Hepatocyte (in vitro differentiated cells): ENCODE measurements around the gene CACNB4. TPM values are rescaled to one million over a fixed set of nuclear protein-coding genes. Genes with fewer than 3 reads are reported as not detected.

Experiments
- DNase-seq: peaks from one replicate; pipeline ENCODE4 v3.0.0-alpha.2; 2016; ENCODE audit warnings: low spot score
- H2AFZ ChIP-seq: fragments of 200-600 bp; sonication (generic); 2 replicates; pipeline ENCODE4 v1.6.0; 2016; ENCODE audit warnings: antibody characterized with exemption, mild to moderate bottlenecking
- H3K27ac ChIP-seq: fragments of 200-600 bp; sonication (generic); 2 replicates; pipeline ENCODE4 v1.5.1; 2016; ENCODE audit warnings: mild to moderate bottlenecking
- H3K27me3 ChIP-seq: fragments of 200-600 bp; sonication (generic); 2 replicates; pipeline ENCODE4 v1.6.1; 2016
- H3K36me3 ChIP-seq: fragments of 200-600 bp; sonication (generic); replicated peaks from 2 replicates; pipeline ENCODE4 v1.5.1; 2016; ENCODE audit warnings: low read depth; ENCODE audit not compliant: insufficient read depth
- H3K4me1 ChIP-seq: fragments of 200-600 bp; sonication (generic); 2 replicates; pipeline ENCODE4 v1.5.1; 2016; ENCODE audit warnings: mild to moderate bottlenecking, moderate library complexity; ENCODE audit not compliant: insufficient read depth
- H3K4me2 ChIP-seq: fragments of 200-600 bp; sonication (generic); 2 replicates; pipeline ENCODE4 v1.6.0; 2016
- H3K4me3 ChIP-seq: fragments of 200-600 bp; sonication (generic); 2 replicates; pipeline ENCODE4 v1.5.1; 2016; ENCODE audit warnings: mild to moderate bottlenecking
- H3K79me2 ChIP-seq: fragments of 200-600 bp; sonication (generic); 2 replicates; pipeline ENCODE4 v1.6.0; 2017; ENCODE audit warnings: mild to moderate bottlenecking
- H3K9me2 ChIP-seq: fragments of 200-600 bp; sonication (generic); replicated peaks from 2 replicates; pipeline ENCODE4 v1.6.0; 2017; ENCODE audit warnings: mild to moderate bottlenecking; ENCODE audit not compliant: insufficient read depth
- H3K9me3 ChIP-seq: fragments of 200-600 bp; sonication (generic); 2 replicates; pipeline ENCODE4 v1.5.1; 2016; ENCODE audit warnings: low read depth, mild to moderate bottlenecking
- H4K20me1 ChIP-seq: fragments of 200-600 bp; sonication (generic); 2 replicates; pipeline ENCODE4 v1.6.0; 2016; ENCODE audit warnings: mild to moderate bottlenecking; ENCODE audit not compliant: insufficient read depth, poor library complexity, severe bottlenecking
- CTCF ChIP-seq: fragments of 200-600 bp; sonication (generic); IDR thresholded peaks from 2 replicates; pipeline ENCODE4 v1.5.1; 2016; ENCODE audit warnings: antibody characterized with exemption, mild to moderate bottlenecking; ENCODE audit not compliant: poor library complexity
- EZH2 ChIP-seq: fragments of 200-600 bp; sonication (generic); IDR thresholded peaks from 2 replicates; pipeline ENCODE4 v1.6.1; 2016; ENCODE audit warnings: antibody characterized with exemption, mild to moderate bottlenecking, borderline replicate concordance
- EZH2phosphoT487 ChIP-seq: fragments of 200-600 bp; sonication (generic); IDR thresholded peaks from one replicate; pipeline ENCODE4 v1.6.1; 2018; ENCODE audit warnings: antibody characterized with exemption, mild to moderate bottlenecking, low read depth, moderate library complexity; ENCODE audit not compliant: unreplicated experiment, severe bottlenecking
- WGBS: methylation state at CpG from one replicate; pipeline ENCODE4 v1.1.6; 2016; ENCODE audit warnings: low lambda C conversion rate; ENCODE audit errors: missing lambda C conversion rate; 5-methylcytosine and 5-hydroxymethylcytosine counted together
- polyA plus RNA-seq: library from polyadenylated mRNA; unstranded; fragments of >200 nt; fragmentation: Nextera tagmentation; extraction: Ambion mirVana; gene quantifications from 2 replicates; pipeline ENCODE4 v1.2.1, GENCODE V29; 2016
- total RNA-seq: library from RNA; depleted of rRNA; stranded (reverse); fragments of >200 nt; gene quantifications from 2 replicates; pipeline ENCODE4 v1.2.3, GENCODE V29; 2014

Gene CACNB4
- total and polyA plus RNA-seq, 2 experiments from 2014 or later = 0.85 to 4.0 TPM

- Histone ChIP-seq H3K27ac (no peak overlapping the region), H3K27me3 (no peaks in the 10 kb centered on the region), H3K9me3 (no peaks in the 10 kb centered on the region), H2AFZ (no peak overlapping the region), H3K4me2 (no peak overlapping the region), H3K4me3 (no peak overlapping the region), H4K20me1 (no peaks in the 10 kb centered on the region), H3K79me2 (no peaks in the 10 kb centered on the region), H3K4me1 (no peaks in the 10 kb centered on the region), H3K36me3 (no peaks in the 10 kb centered on the region), H3K9me2 (no peaks in the 10 kb centered on the region)
- WGBS = 44% methylated on average over 10 of the region's 10 CpGs
- DNase-seq = peak; percentile 78
- peak; percentile 85 for TF ChIP-seq CTCF
- no peak for TF ChIP-seq EZH2
Measured at GRCh38 chr2:152036611-152037469, 62.0 kb downstream of the CACNB4 start.

- Histone ChIP-seq H3K9me2 (no peaks in the 10 kb centered on the region), H3K4me2 (no peak overlapping the region), H3K4me3 (no peak overlapping the region), H3K27me3 (no peaks in the 10 kb centered on the region), H4K20me1 (no peaks in the 10 kb centered on the region), H2AFZ (no peak overlapping the region), H3K27ac (no peak overlapping the region), H3K79me2 (no peaks in the 10 kb centered on the region), H3K9me3 (no peaks in the 10 kb centered on the region), H3K4me1 (no peaks in the 10 kb centered on the region), H3K36me3 (no peaks in the 10 kb centered on the region)
- no peak for DNase-seq
- TF ChIP-seq EZH2 = no peak
- no peak for TF ChIP-seq CTCF
- TF ChIP-seq EZH2phosphoT487 = no peak
- 63% methylated on average over 7 of the region's 7 CpGs for WGBS
Measured at GRCh38 chr2:152034257-152034801, 64.5 kb downstream of the CACNB4 start.

DNA sequence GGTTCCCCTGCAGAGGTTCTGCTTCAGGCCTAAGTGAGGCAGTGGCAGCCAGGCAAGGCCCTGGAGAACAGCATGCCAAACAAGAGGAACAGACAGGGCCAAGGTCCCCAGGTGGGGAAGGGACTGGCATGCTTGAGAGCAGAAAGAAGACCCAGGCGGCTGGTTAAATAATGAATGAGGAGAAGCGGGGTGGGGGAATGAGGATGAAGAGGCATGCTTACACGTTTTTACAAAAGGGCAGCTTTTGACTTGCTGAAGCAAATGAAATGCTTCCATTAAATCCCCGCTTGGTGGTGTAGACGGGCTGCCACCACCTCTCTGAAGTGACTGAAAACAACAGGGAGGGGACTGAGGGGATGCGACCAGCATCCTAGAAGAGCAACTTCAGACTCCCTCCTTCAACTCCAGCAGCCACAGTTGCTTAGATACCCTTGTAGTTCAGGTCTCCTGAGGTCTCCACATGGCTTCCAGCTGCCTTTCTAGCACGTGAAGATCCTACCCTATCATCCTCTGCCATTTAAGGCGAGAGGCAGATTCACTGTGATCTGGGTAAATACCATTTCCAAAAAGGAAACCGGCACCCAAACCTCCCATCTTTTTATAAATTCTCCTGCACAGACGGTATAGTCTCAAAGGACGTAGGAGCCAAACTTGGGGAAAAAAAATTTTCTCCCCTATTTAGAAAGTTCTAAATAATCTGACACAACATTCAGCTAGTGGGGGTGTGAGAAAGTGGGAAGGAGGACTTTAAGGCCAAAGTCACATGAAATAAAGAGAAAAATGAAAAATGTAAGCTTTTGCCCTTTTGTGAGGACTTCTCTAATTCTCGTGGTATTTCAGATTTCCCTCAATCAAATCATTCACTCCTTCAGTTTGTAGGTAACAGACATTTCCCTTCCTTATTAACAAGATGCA is 65.6 kb downstream of the CACNB4 start:
- H3K79me2 ChIP-seq = no peaks in the 10 kb centered on the region
- H3K4me3 ChIP-seq = no peak overlapping the region
- no peak for DNase-seq
- H4K20me1 ChIP-seq = no peaks in the 10 kb centered on the region
- TF ChIP-seq EZH2phosphoT487 = no peak
- no peak for TF ChIP-seq CTCF
- no peak for TF ChIP-seq EZH2
- no peaks in the 10 kb centered on the region for H3K36me3 ChIP-seq
- H2AFZ ChIP-seq = no peak overlapping the region
- no peaks in the 10 kb centered on the region for H3K9me2 ChIP-seq
- no peaks in the 10 kb centered on the region for H3K27me3 ChIP-seq
- H3K9me3 ChIP-seq = no peaks in the 10 kb centered on the region
- 80% methylated on average over 12 of the region's 12 CpGs for WGBS
- no peaks in the 10 kb centered on the region for H3K4me1 ChIP-seq
- H3K4me2 ChIP-seq = no peak overlapping the region
- H3K27ac ChIP-seq = no peak overlapping the region
